ENCODE data around the gene LILRA1. TPM values are rescaled to one million over a fixed set of nuclear protein-coding genes. Genes with fewer than 3 reads are reported as not detected.
"Not testable (repeated sequence)": the region's sequence is repeated elsewhere in the genome, so short reads cannot be mapped to it uniquely, and the experiment has no call there.

The LILRA1 gene
- total and polyA plus RNA-seq, 10 donors, result 3.4 to 65.0 (median 35.4) TPM

DNA sequence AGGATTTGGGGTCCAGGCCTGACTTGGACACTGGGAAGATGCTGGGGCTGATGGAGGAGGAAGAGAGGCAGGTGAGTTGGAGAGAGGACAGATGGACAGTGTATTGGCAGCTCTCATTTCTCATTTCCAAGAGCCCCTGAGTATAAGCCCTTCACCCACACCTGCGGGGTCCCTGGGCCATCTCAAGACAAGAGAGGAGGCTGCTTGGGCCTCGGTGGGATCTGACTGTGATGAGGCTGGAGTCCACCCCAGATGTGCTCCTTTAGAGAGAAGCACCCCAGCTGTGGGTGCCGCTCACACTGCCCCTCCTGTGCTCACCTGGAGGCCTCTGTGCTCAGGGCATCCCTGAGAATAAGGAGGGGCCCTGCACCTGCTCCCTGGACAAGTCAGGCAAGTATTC, 16.1 kb upstream of the LILRA1 start:
- peaks cover 0 to 5% (median 0%) of the 10 kb centered on the region in 8 donors for H3K9me3 ChIP-seq
- no peak overlapping the region for H3K27ac ChIP-seq
- H3K4me3 ChIP-seq, result no peak overlapping the region
- TF ChIP-seq, protein P1, sequence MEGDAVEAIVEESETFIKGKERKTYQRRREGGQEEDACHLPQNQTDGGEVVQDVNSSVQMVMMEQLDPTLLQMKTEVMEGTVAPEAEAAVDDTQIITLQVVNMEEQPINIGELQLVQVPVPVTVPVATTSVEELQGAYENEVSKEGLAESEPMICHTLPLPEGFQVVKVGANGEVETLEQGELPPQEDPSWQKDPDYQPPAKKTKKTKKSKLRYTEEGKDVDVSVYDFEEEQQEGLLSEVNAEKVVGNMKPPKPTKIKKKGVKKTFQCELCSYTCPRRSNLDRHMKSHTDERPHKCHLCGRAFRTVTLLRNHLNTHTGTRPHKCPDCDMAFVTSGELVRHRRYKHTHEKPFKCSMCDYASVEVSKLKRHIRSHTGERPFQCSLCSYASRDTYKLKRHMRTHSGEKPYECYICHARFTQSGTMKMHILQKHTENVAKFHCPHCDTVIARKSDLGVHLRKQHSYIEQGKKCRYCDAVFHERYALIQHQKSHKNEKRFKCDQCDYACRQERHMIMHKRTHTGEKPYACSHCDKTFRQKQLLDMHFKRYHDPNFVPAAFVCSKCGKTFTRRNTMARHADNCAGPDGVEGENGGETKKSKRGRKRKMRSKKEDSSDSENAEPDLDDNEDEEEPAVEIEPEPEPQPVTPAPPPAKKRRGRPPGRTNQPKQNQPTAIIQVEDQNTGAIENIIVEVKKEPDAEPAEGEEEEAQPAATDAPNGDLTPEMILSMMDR (IDR thresholded peaks at IDR 0.05 in 8 of 11, conservative IDR thresholded peaks at IDR 0.05 in 3 of 11), result no peak
- TF ChIP-seq POLR2A (IDR thresholded peaks at IDR 0.05) (no peak), POLR2AphosphoS5 (IDR thresholded peaks at IDR 0.05) (no peak)
- H3K4me1 ChIP-seq, result peaks cover 0 to 50% (median 18%) of the 10 kb centered on the region in 6 donors
- intact Hi-C loops (cut with DNase I; ENCODE audit: low total_unique reads), result no loop called here
- peaks cover 0 to 33% (median 0%) of the 10 kb centered on the region in 6 donors for H3K36me3 ChIP-seq
- H3K27me3 ChIP-seq (replicated peaks in 1 of 7), result peaks cover 0 to 29% (median 0%) of the 10 kb centered on the region in 7 donors
- no peak for DNase-seq
- WGBS, 5 donors, result 82 to 93% (median 89%) methylated on average over 3 of the region's 3 CpGs

- H3K27ac ChIP-seq; intact Hi-C loops (cut with DNase I; ENCODE audit: low total_unique reads); H3K4me3 ChIP-seq; DNase-seq; H3K9me3 ChIP-seq: not testable (repeated sequence)
- Histone ChIP-seq H3K36me3 (peaks cover 0 to 33% (median 0%) of the 10 kb centered on the region in 6 donors), H3K27me3 (replicated peaks in 1 of 7) (peaks cover 0 to 21% (median 0%) of the 10 kb centered on the region in 7 donors), H3K4me1 (peaks cover 0 to 41% (median 10%) of the 10 kb centered on the region in 6 donors)
- 89 to 99% (median 92%) methylated on average over 5 of the region's 5 CpGs for WGBS, 5 donors
Observed at GRCh38 chr19:54578268-54578667, 15.2 kb upstream of the LILRA1 start.

DNA sequence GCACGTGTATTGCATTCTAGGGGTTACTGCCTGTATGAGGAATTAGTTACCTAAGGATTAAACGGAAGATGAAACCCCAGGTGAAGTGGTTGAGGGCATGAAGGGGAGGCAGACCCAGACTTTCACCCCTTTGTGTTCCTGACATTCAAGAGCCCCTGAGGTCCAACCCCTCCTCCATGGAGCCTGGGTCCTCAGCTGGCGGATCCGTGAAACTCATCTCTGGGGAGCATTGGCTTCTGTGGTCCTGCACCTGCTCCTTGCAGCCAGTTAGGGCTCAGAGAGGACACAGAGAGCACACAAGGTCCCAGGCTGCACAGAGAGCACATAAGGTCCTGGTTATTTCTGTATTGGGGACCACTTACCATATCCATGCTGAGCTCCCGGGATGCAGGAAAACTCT, 7.0 kb upstream of the LILRA1 start:
- 63 to 80% (median 68%) methylated on average over 5 of the region's 5 CpGs for WGBS, 5 donors
- H3K27me3 ChIP-seq (replicated peaks in 1 of 7), result peaks cover 0 to 20% (median 0%) of the 10 kb centered on the region in 7 donors
- intact Hi-C loops (cut with DNase I; ENCODE audit: low total_unique reads), result no loop called here

DNA sequence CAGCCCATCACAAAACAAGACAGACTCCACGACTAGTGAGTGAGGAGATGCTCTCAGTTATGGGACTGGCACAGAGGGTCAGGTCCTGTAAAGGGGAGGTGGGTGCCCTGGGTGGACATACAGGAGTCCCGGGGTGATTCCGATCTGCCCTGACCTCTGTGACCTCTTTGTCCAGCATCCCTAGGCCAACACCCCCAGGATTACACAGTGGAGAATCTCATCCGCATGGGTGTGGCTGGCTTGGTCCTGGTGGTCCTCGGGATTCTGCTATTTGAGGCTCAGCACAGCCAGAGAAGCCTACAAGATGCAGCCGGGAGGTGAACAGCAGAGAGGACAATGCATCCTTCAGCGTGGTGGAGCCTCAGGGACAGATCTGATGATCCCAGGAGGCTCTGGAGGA, 6.4 kb upstream of the LILRA1 start:
- no peak overlapping the region for H3K27ac ChIP-seq
- intact Hi-C loops (cut with DNase I; ENCODE audit: low total_unique reads), result no loop called here
- peaks cover 0 to 16% (median 9%) of the 10 kb centered on the region in 8 donors for H3K9me3 ChIP-seq
- H3K4me3 ChIP-seq, result no peak overlapping the region
- no peak for DNase-seq
- H3K4me1 ChIP-seq, result no peaks in the 10 kb centered on the region
- TF ChIP-seq POLR2AphosphoS5 (IDR thresholded peaks at IDR 0.05) (no peak), POLR2A (IDR thresholded peaks at IDR 0.05) (no peak)
- TF ChIP-seq, protein P1 (IDR thresholded peaks at IDR 0.05 in 8 of 11, conservative IDR thresholded peaks at IDR 0.05 in 3 of 11), result no peak
- peaks cover 0 to 45% (median 0%) of the 10 kb centered on the region in 6 donors for H3K36me3 ChIP-seq
- H3K27me3 ChIP-seq (replicated peaks in 1 of 7), result peaks cover 0 to 20% (median 0%) of the 10 kb centered on the region in 7 donors
- 70 to 91% (median 80%) methylated on average over 5 to 7 of the region's 7 CpGs for WGBS, 5 donors

More for the DNA sequence above, 7.0 kb upstream of the LILRA1 start:
- Histone ChIP-seq H3K36me3 (peaks cover 0 to 50% (median 0%) of the 10 kb centered on the region in 6 donors), H3K9me3 (peaks cover 0 to 17% (median 9%) of the 10 kb centered on the region in 8 donors), H3K4me1 (no peaks in the 10 kb centered on the region), H3K27ac (no peak overlapping the region), H3K4me3 (no peak overlapping the region)
- DNase-seq, result no peak
- TF ChIP-seq, protein P1 (IDR thresholded peaks at IDR 0.05 in 8 of 11, conservative IDR thresholded peaks at IDR 0.05 in 3 of 11), result no peak
- no peak for TF ChIP-seq POLR2AphosphoS5 (IDR thresholded peaks at IDR 0.05)
- TF ChIP-seq POLR2A (IDR thresholded peaks at IDR 0.05), result no peak

DNA sequence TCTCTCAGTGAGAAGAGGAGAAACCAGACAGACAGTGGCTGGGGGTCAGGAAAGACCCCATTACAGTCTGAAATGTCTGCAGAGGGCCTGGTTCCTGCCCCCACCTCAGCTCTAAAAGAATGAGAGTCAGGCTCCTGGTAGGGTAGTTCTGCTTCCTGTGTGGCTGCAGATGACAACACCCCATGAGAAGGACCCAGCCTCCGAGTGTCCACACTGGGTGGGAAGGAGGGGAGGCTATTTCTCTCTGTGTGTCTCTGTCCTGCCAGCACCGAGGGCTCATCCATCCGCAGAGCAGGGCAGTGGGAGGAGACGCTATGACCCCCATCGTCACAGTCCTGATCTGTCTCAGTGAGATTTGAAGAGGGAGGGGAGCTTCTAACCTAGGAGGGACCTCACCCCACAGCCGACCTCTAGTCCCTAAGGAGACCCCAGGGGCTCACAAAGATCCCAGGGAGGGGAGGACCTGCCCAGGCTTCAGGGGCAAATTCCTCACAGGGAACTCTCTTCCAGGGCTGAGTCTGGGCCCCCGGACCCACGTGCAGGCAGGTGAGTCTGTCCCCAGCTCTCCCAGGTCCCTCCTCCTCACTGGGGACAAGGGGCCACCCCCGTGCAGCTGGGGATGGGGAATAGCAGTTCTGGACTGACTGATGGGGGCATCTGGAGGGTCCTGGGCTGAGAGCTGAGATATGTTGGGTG, 647 bp downstream of the LILRA1 start:
- peak; percentile 74 for DNase-seq
- 39 to 63% (median 60%) methylated on average over 4 to 9 of the region's 9 CpGs for whole genome bisulfite sequencing, 5 donors
- Histone ChIP-seq H3K27ac (peak overlapping the region in 7 of 8 donors; percentile 58 to 92 (median 75)), H3K9me3 (peaks cover 0 to 15% (median 9%) of the 10 kb centered on the region in 8 donors), H3K4me3 (peak overlapping the region in 7 of 8 donors; percentile 13 to 61 (median 32)), H3K36me3 (peaks cover 0 to 29% (median 0%) of the 10 kb centered on the region in 6 donors), H3K27me3 (replicated peaks in 1 of 7) (peaks cover 0 to 40% (median 0%) of the 10 kb centered on the region in 7 donors), H3K4me1 (peaks cover 0 to 29% (median 10%) of the 10 kb centered on the region in 6 donors)
- intact Hi-C loops (cut with DNase I; ENCODE audit: low total_unique reads), result not testable (repeated sequence)

Measured in spleen (tissue), 11 donors.